K562 (cell line): ENCODE data around the gene MXI1. TPM values are rescaled to one million over a fixed set of nuclear protein-coding genes. Genes with fewer than 3 reads are reported as not detected.

Experiments
- BACH1 ChIP-seq: fragments of 200-800 bp; sonication (Bioruptor generic); IDR thresholded peaks from 2 replicates; pipeline ENCODE4 v1.6.1; 2016; ENCODE audit warnings: missing genetic modification characterization, missing compliant biosample characterization
- CCAR2 ChIP-seq: fragments of 200-400 bp; formaldehyde crosslinking; IDR thresholded peaks from 2 replicates; pipeline ENCODE4 v1.6.1; 2017; ENCODE audit warnings: mild to moderate bottlenecking, low read depth, low read length
- ERF ChIP-seq: fragments of 450-650 bp; formaldehyde crosslinking; IDR thresholded peaks from 2 replicates; pipeline ENCODE4 v1.4.0; 2020; ENCODE audit warnings: mild to moderate bottlenecking, mixed read lengths
- ETV5 ChIP-seq: sonication (generic); formaldehyde crosslinking; IDR thresholded peaks from 2 replicates; pipeline ENCODE4 v1.4.0; 2020; ENCODE audit warnings: low read depth, mild to moderate bottlenecking, missing genetic modification reagents
- HOXB6 ChIP-seq: fragments of 250-450 bp; sonication (Bioruptor Pico); IDR thresholded peaks from 2 replicates; pipeline ENCODE4 v1.5.1; 2022; ENCODE audit warnings: mild to moderate bottlenecking, borderline replicate concordance
- L3MBTL2 ChIP-seq: fragments of 450-650 bp; IDR thresholded peaks from 2 replicates; pipeline ENCODE4 v1.6.1; 2016; ENCODE audit warnings: mild to moderate bottlenecking, moderate library complexity
- MCM2 ChIP-seq: fragments of 450-650 bp; IDR thresholded peaks from 2 replicates; pipeline ENCODE4 v1.6.1; 2017; ENCODE audit warnings: low read depth, mild to moderate bottlenecking
- MCM7 ChIP-seq, 2 experiments: fragments of 450-650 bp; IDR thresholded peaks; 2 replicates each; pipeline ENCODE4 v1.6.1; 2016 to 2018
- SIX5 ChIP-seq, 2 experiments: IDR thresholded peaks; 2 replicates each; pipeline ENCODE4 v1.6.1; 2011; ENCODE audit warnings: low read length in 2 of 2, borderline replicate concordance in 1 of 2, low read depth in 1 of 2, mild to moderate bottlenecking in 1 of 2, moderate library complexity in 1 of 2; ENCODE audit not compliant: insufficient read depth in 1 of 2
- TRIM28 ChIP-seq: fragments of 450-650 bp; IDR thresholded peaks from 2 replicates; pipeline ENCODE4 v1.6.1; 2017
- ZFP30 ChIP-seq: fragments of 250-450 bp; sonication (Bioruptor Pico); IDR thresholded peaks from 2 replicates; pipeline ENCODE4 v1.8.0; 2022; ENCODE audit warnings: moderate library complexity, mild to moderate bottlenecking, inconsistent platforms, borderline replicate concordance
- ZNF133 ChIP-seq: fragments of 250-450 bp; sonication (Bioruptor Pico); IDR thresholded peaks from 2 replicates; pipeline ENCODE4 v1.4.0; 2020; ENCODE audit warnings: mild to moderate bottlenecking
- ZNF239 ChIP-seq: fragments of 250-450 bp; sonication (Bioruptor Pico); IDR thresholded peaks from 2 replicates; pipeline ENCODE4 v1.4.0; 2020; ENCODE audit warnings: mild to moderate bottlenecking
- ZNF586 ChIP-seq: fragments of 450-650 bp; formaldehyde crosslinking; conservative IDR thresholded peaks from 2 replicates; pipeline ENCODE4 v1.4.0; 2020; ENCODE audit warnings: mild to moderate bottlenecking, moderate library complexity
- ZSCAN32 ChIP-seq: fragments of 450-650 bp; formaldehyde crosslinking; IDR thresholded peaks from 2 replicates; pipeline ENCODE4 v1.4.0; 2020; ENCODE audit warnings: mild to moderate bottlenecking, moderate library complexity
- polyA plus RNA-seq, 8 experiments: library from polyadenylated mRNA; depleted of rRNA in 4 of 8; stranded (reverse) in 5 of 8; unstranded in 3 of 8; fragments of >200 nt; fragmentation: Nextera tagmentation in 2 of 8; fragmentation: Illumina TruSeq in 1 of 8; extraction: Ambion mirVana in 2 of 8; extraction: Trizol in 1 of 8; gene quantifications; 2 replicates each; pipeline versions ENCODE4 v1.2.1 to v1.2.3, GENCODE V29; 2011 to 2014; ENCODE audit warnings: inconsistent platforms in 1 of 8, missing spikeins in 1 of 8
- total RNA-seq, 7 experiments: library from RNA; depleted of rRNA in 6 of 7; stranded (reverse); fragments of >200 nt in 6 of 7; fragmentation: Illumina TruSeq in 2 of 7; extraction: Trizol in 2 of 7; gene quantifications; 2 replicates each; pipeline versions ENCODE4 v1.2.1 to v1.2.3, GENCODE V29; 2011 to 2021; ENCODE audit warnings: low replicate concordance in 1 of 7
- TF ChIP-seq, protein P1 (sequence below): sonication (generic); formaldehyde crosslinking; IDR thresholded peaks from 2 replicates; pipeline ENCODE4 v1.8.0; 2022; ENCODE audit warnings: mild to moderate bottlenecking, missing genetic modification reagents
- TF ChIP-seq, protein P2 (sequence below): IDR thresholded peaks from 2 replicates; pipeline ENCODE4 v1.6.1; 2016; ENCODE audit warnings: missing genetic modification characterization, missing compliant biosample characterization
- TF ChIP-seq, protein P3 (sequence below), 2 experiments: fragments of 150-350 bp in 1 of 2; IDR thresholded peaks; 2 replicates each; pipeline ENCODE4 v1.6.1; 2012 to 2016; ENCODE audit warnings: low read depth in 2 of 2, low read length in 2 of 2, mild to moderate bottlenecking in 1 of 2, moderate library complexity in 1 of 2
- TF ChIP-seq, protein P4 (sequence below): fragments of 250-450 bp; sonication (Bioruptor Pico); IDR thresholded peaks from 2 replicates; pipeline ENCODE4 v1.5.1; 2021; ENCODE audit warnings: mild to moderate bottlenecking

MXI1 gene
- total and polyA plus RNA-seq, 9 of the 15 experiments (the other 6 are each of a cell fraction or from before 2014, with no cell fraction given) = 9.1 to 23.7 (median 14.8) TPM

DNA sequence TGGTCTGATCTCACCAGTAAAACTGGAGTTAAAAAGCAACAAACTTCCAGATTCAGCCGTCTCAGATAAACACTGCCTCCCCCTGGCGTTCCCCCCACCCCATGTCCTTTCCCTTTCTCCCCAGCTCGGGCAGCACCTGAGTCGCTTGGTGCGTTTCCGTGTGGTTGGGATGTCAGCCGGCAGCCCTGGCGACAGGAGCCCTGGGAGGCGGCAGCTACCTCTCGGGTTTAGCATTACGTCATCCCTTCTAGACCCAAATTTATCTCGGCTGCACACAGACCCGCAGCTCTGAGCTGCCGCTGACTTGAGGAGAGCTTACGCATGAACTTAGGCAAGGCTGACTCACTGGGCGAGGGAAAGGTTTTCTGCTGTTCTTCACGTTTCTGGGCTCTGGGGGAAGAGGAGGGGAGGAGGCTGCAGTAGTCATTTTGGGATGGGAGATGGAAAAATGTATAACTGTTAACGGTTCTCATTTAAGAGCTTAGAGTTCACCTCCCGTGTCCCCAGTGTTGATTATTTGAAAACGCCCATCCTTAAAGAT, 14.4 kb downstream of the MXI1 start (continued):
- TF ChIP-seq, protein P1, sequence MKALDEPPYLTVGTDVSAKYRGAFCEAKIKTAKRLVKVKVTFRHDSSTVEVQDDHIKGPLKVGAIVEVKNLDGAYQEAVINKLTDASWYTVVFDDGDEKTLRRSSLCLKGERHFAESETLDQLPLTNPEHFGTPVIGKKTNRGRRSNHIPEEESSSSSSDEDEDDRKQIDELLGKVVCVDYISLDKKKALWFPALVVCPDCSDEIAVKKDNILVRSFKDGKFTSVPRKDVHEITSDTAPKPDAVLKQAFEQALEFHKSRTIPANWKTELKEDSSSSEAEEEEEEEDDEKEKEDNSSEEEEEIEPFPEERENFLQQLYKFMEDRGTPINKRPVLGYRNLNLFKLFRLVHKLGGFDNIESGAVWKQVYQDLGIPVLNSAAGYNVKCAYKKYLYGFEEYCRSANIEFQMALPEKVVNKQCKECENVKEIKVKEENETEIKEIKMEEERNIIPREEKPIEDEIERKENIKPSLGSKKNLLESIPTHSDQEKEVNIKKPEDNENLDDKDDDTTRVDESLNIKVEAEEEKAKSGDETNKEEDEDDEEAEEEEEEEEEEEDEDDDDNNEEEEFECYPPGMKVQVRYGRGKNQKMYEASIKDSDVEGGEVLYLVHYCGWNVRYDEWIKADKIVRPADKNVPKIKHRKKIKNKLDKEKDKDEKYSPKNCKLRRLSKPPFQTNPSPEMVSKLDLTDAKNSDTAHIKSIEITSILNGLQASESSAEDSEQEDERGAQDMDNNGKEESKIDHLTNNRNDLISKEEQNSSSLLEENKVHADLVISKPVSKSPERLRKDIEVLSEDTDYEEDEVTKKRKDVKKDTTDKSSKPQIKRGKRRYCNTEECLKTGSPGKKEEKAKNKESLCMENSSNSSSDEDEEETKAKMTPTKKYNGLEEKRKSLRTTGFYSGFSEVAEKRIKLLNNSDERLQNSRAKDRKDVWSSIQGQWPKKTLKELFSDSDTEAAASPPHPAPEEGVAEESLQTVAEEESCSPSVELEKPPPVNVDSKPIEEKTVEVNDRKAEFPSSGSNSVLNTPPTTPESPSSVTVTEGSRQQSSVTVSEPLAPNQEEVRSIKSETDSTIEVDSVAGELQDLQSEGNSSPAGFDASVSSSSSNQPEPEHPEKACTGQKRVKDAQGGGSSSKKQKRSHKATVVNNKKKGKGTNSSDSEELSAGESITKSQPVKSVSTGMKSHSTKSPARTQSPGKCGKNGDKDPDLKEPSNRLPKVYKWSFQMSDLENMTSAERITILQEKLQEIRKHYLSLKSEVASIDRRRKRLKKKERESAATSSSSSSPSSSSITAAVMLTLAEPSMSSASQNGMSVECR (CRISPR knock-in tag) = no peak
- TF ChIP-seq MCM7 (IDR thresholded peaks at IDR 0.05) (no peak), SIX5 (IDR thresholded peaks at IDR 0.05; ENCODE audit: borderline replicate concordance in 1 of 2, insufficient read depth in 1 of 2, low read depth in 1 of 2, low read length in 2 of 2) (no peak), L3MBTL2 (no peak), CCAR2 (no peak), ERF (CRISPR knock-in tag) (peak; percentile 49; the same call in 1 of the 2 replicates), BACH1 (tag) (no peak), HOXB6 (CRISPR knock-in tag) (no peak), ZNF586 (CRISPR knock-in tag) (no peak), MCM2 (no peak), TRIM28 (no peak), ZNF133 (CRISPR knock-in tag) (no peak), ZSCAN32 (CRISPR knock-in tag) (no peak), ETV5 (CRISPR knock-in tag) (no peak), ZFP30 (CRISPR knock-in tag) (no peak), ZNF239 (CRISPR knock-in tag) (no peak)
- TF ChIP-seq, protein P2, sequence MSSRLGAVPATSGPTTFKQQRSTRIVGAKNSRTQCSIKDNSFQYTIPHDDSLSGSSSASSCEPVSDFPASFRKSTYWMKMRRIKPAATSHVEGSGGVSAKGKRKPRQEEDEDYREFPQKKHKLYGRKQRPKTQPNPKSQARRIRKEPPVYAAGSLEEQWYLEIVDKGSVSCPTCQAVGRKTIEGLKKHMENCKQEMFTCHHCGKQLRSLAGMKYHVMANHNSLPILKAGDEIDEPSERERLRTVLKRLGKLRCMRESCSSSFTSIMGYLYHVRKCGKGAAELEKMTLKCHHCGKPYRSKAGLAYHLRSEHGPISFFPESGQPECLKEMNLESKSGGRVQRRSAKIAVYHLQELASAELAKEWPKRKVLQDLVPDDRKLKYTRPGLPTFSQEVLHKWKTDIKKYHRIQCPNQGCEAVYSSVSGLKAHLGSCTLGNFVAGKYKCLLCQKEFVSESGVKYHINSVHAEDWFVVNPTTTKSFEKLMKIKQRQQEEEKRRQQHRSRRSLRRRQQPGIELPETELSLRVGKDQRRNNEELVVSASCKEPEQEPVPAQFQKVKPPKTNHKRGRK = no peak
- TF ChIP-seq, protein P3, sequence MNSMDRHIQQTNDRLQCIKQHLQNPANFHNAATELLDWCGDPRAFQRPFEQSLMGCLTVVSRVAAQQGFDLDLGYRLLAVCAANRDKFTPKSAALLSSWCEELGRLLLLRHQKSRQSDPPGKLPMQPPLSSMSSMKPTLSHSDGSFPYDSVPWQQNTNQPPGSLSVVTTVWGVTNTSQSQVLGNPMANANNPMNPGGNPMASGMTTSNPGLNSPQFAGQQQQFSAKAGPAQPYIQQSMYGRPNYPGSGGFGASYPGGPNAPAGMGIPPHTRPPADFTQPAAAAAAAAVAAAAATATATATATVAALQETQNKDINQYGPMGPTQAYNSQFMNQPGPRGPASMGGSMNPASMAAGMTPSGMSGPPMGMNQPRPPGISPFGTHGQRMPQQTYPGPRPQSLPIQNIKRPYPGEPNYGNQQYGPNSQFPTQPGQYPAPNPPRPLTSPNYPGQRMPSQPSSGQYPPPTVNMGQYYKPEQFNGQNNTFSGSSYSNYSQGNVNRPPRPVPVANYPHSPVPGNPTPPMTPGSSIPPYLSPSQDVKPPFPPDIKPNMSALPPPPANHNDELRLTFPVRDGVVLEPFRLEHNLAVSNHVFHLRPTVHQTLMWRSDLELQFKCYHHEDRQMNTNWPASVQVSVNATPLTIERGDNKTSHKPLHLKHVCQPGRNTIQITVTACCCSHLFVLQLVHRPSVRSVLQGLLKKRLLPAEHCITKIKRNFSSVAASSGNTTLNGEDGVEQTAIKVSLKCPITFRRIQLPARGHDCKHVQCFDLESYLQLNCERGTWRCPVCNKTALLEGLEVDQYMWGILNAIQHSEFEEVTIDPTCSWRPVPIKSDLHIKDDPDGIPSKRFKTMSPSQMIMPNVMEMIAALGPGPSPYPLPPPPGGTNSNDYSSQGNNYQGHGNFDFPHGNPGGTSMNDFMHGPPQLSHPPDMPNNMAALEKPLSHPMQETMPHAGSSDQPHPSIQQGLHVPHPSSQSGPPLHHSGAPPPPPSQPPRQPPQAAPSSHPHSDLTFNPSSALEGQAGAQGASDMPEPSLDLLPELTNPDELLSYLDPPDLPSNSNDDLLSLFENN (IDR thresholded peaks at IDR 0.05; ENCODE audit: low read depth in 2 of 2, low read length in 2 of 2) = no peak
- TF ChIP-seq, protein P4, sequence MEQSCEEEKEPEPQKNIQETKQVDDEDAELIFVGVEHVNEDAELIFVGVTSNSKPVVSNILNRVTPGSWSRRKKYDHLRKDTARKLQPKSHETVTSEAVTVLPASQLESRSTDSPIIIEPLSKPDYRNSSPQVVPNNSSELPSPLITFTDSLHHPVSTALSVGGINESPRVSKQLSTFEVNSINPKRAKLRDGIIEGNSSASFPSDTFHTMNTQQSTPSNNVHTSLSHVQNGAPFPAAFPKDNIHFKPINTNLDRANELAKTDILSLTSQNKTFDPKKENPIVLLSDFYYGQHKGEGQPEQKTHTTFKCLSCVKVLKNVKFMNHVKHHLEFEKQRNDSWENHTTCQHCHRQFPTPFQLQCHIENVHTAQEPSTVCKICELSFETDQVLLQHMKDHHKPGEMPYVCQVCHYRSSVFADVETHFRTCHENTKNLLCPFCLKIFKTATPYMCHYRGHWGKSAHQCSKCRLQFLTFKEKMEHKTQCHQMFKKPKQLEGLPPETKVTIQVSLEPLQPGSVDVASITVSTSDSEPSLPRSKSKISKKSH (CRISPR knock-in tag) = no peak
